CD4-positive, alpha-beta memory T cell (primary cell): Measurements from ENCODE around the gene CTDSPL. TPM values are rescaled to one million over a fixed set of nuclear protein-coding genes. Genes with fewer than 3 reads are reported as not detected.

Source experiments
- CTCF ChIA-PET: fragments of 350-600 bp; sonication (Branson Sonifier 250); formaldehyde crosslinking; loops from one replicate; lab custom pipeline; 2021; ENCODE audit warnings: inconsistent platforms; ENCODE audit not compliant: partially characterized antibody; lab: Charles Lee
- POLR2A ChIA-PET: fragments of 350-600 bp; sonication (Branson Sonifier 250); formaldehyde crosslinking; loops from one replicate; lab custom pipeline; 2021; ENCODE audit not compliant: partially characterized antibody; lab: Charles Lee
- DNase-seq, 5 donors: peaks; one replicate each; pipeline versions ENCODE4 v3.0.0 to v3.0.0-alpha.2; 2020 to 2022; ENCODE audit warnings: mixed read lengths in 1 of 5
- H3K27ac ChIP-seq: one replicate; pipeline ENCODE4 v1.7.0; 2013; ENCODE audit warnings: low read depth, low read length
- H3K27me3 ChIP-seq: 2 replicates; pipeline ENCODE4 v1.7.0; 2013; ENCODE audit warnings: mild to moderate bottlenecking, low read length, moderate library complexity; ENCODE audit not compliant: insufficient read depth
- H3K36me3 ChIP-seq: 2 replicates; pipeline ENCODE4 v1.7.0; 2013; ENCODE audit warnings: mild to moderate bottlenecking, low read length, moderate library complexity; ENCODE audit not compliant: insufficient read depth
- H3K4me1 ChIP-seq: 2 replicates; pipeline ENCODE4 v1.7.0; 2013; ENCODE audit warnings: mild to moderate bottlenecking, low read length, moderate library complexity; ENCODE audit not compliant: insufficient read depth
- H3K4me3 ChIP-seq, 2 donors: one replicate each; pipeline ENCODE4 v1.7.0; 2013; ENCODE audit warnings: low read length in 2 of 2, mild to moderate bottlenecking in 1 of 2
- H3K9me3 ChIP-seq, 2 donors: one replicate each; pipeline ENCODE4 v1.7.0; 2013; ENCODE audit warnings: low read length in 2 of 2, control low read depth in 1 of 2; ENCODE audit not compliant: control insufficient read depth in 1 of 2
- H3K27ac Mint-ChIP-seq, 7 donors: one replicate each; pipeline ENCODE4 v1.8.0; 2020 to 2021; ENCODE audit warnings: mixed read lengths in 7 of 7, mild to moderate bottlenecking in 6 of 7, inconsistent platforms in 3 of 7, moderate library complexity in 3 of 7
- H3K27me3 Mint-ChIP-seq, 2 donors: one replicate each; pipeline ENCODE4 v1.8.0; 2020 to 2021; ENCODE audit warnings: mixed read lengths in 2 of 2
- H3K36me3 Mint-ChIP-seq, 2 donors: one replicate each; pipeline ENCODE4 v1.8.0; 2020 to 2021; ENCODE audit warnings: mixed read lengths in 2 of 2, inconsistent platforms in 1 of 2, mild to moderate bottlenecking in 1 of 2
- H3K4me1 Mint-ChIP-seq, 4 donors: one replicate each; pipeline ENCODE4 v1.8.0; 2020 to 2021; ENCODE audit warnings: mixed read lengths in 4 of 4, mild to moderate bottlenecking in 1 of 4
- H3K4me3 Mint-ChIP-seq, 8 donors: one replicate each; pipeline ENCODE4 v1.8.0; 2020 to 2021; ENCODE audit warnings: mixed read lengths in 8 of 8, mild to moderate bottlenecking in 7 of 8, moderate library complexity in 6 of 8, inconsistent platforms in 3 of 8
- H3K9me3 Mint-ChIP-seq, 8 donors: one replicate each; pipeline ENCODE4 v1.8.0; 2020 to 2021; ENCODE audit warnings: mixed read lengths in 8 of 8, mild to moderate bottlenecking in 5 of 8, inconsistent platforms in 3 of 8, moderate library complexity in 1 of 8
- intact Hi-C: fragments of 100-400 bp; cut with micrococcal nuclease; formaldehyde crosslinking; loops from one replicate; pipeline ENCODE4 v1.15.1; 2023
- polyA plus RNA-seq, 2 donors: library from polyadenylated mRNA; unstranded; fragments of 300-500 nt; fragmentation: Illumina TruSeq; gene quantifications; one replicate each; pipeline ENCODE4 v1.2.3, GENCODE V29; 2021
- total RNA-seq, 2 experiments: library from RNA; stranded (reverse); gene quantifications; one replicate each; pipeline ENCODE4 v1.2.3, GENCODE V29; 2021

CTDSPL gene
- total and polyA plus RNA-seq, 4 experiments from 2014 or later = 0.08 to 0.73 (median 0.61) TPM; not detected in 1

DNA sequence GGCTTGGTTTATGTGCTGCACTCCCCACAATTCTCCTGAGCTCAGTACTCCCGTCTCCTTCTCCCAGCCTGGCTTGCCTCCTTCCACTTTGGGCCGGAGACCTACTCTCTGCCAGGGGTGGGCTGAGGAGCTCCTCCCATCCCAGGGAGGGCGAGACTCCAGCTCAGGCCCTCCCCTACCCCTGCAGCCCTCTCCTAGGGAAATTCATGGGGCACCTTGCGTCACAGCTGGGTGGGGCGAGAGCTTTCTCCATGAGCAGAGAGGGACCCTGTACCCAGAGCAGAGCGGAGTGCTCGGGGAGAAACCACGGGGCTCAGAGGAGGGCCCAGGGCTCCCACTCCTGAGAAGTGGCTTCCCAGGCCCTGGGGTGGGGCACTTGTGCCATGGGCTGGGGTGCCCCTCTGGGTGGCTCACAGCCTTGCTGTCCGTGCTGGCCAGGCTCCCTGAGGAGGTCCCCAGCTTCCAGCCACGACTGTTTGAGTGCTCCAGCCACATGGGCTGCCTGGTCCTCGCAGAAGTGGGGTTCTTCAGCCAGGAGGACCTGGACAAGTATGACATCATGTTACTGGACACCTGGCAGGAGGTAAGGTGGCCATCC, 142.2 kb downstream of the CTDSPL start:
- peak overlapping the region in 5 of 7 donors; percentile 55 to 92 (median 77) for H3K27ac Mint-ChIP-seq

DNA sequence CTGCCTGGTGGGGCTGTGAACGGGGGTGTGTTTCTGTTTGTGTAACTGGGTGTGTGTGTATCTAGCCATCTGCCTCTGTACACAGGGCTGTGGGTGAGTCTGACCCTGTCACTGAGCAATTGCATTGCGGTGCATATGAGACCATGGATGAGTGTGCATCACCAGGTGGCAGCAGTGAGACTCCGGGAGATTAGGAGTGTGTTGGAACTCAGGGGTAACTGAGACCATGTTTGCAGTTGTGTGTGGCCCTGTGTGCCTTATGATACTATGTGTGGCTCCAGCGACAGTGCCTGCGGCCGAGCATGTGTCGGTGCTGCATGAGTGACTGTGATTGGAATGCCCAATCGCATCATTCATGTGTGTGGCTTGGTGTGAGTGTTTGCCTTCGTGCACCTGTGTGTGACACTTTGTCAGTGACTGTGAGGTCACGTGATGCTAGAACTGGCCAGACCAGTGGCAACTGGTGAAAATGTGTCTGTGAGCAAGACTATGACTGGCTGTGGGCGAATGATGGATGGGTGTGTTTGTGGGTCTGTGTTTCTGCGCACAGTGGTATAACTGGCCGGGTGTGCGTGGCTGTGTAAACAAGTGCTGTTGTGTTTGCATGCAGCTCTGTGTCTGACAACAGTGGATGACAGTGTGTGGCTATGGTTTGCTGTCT, 142.9 kb downstream of the CTDSPL start:
- DNase-seq = peak; percentile 41 to 50 (median 48)
- Mint-ChIP-seq H3K27ac (peak overlapping the region; percentile 41 to 92 (median 85)), H3K9me3 (no peaks in the 10 kb centered on the region), H3K27me3 (no peaks in the 10 kb centered on the region), H3K4me3 (peak overlapping the region in 1 of 8 donors; percentile 52), H3K36me3 (peaks cover 16 to 52% of the 10 kb centered on the region in 2 donors), H3K4me1 (peaks cover 10 to 34% (median 23%) of the 10 kb centered on the region in 4 donors)
- no peaks in the 10 kb centered on the region for H3K27me3 ChIP-seq
- POLR2A ChIA-PET = interaction anchor here (1.1 to 4.9 kb wide), 3 partner anchors 30 to 161 kb away, joined by 3 to 48 read pairs (median 12); partner anchors contain the start of genes DLEC1 and OXSR1
- CTCF ChIA-PET = interaction anchor here (0.8 to 7.8 kb wide), 17 partner anchors 9 to 647 kb away, joined by 3 to 146 read pairs (median 5); partner anchors contain the start of genes DLEC1, EXOG and XYLB
- intact Hi-C loops = loop anchor here (1.0 kb wide), 1 partner anchor 36 kb away; no protein-coding TSS in a partner anchor
- H3K36me3 ChIP-seq = peaks cover 51% of the 10 kb centered on the region
- H3K4me1 ChIP-seq = peaks cover 6% of the 10 kb centered on the region
- no peaks in the 10 kb centered on the region for H3K9me3 ChIP-seq
- no peak overlapping the region for H3K4me3 ChIP-seq
- no peak overlapping the region for H3K27ac ChIP-seq

More for the DNA sequence above, 142.2 kb downstream of the CTDSPL start:
- Histone ChIP-seq H3K27ac (peak overlapping the region; percentile 10), H3K4me3 (no peak overlapping the region), H3K27me3 (no peaks in the 10 kb centered on the region), H3K36me3 (peaks cover 48% of the 10 kb centered on the region), H3K4me1 (peaks cover 10% of the 10 kb centered on the region), H3K9me3 (no peaks in the 10 kb centered on the region)
- DNase-seq = no peak
- CTCF ChIA-PET = interaction anchor here (0.6 to 7.8 kb wide), 21 partner anchors 9 to 648 kb away, joined by 3 to 146 read pairs (median 4); partner anchors contain the start of genes DLEC1, EXOG, OXSR1 and PLCD1
- intact Hi-C loops = loop anchor here (1.0 kb wide), 2 partner anchors 30 to 36 kb away; no protein-coding TSS in a partner anchor
- H3K4me1 Mint-ChIP-seq = peaks cover 15 to 41% (median 28%) of the 10 kb centered on the region in 4 donors
- no peaks in the 10 kb centered on the region for H3K27me3 Mint-ChIP-seq
- peak overlapping the region in 1 of 8 donors; percentile 52 for H3K4me3 Mint-ChIP-seq
- peaks cover 17 to 53% of the 10 kb centered on the region in 2 donors for H3K36me3 Mint-ChIP-seq
- H3K9me3 Mint-ChIP-seq = no peaks in the 10 kb centered on the region
- POLR2A ChIA-PET = interaction anchor here (0.9 to 4.9 kb wide), 4 partner anchors 20 to 35 kb away, joined by 3 to 48 read pairs (median 8); partner anchors contain the start of genes DLEC1 and PLCD1

DNA sequence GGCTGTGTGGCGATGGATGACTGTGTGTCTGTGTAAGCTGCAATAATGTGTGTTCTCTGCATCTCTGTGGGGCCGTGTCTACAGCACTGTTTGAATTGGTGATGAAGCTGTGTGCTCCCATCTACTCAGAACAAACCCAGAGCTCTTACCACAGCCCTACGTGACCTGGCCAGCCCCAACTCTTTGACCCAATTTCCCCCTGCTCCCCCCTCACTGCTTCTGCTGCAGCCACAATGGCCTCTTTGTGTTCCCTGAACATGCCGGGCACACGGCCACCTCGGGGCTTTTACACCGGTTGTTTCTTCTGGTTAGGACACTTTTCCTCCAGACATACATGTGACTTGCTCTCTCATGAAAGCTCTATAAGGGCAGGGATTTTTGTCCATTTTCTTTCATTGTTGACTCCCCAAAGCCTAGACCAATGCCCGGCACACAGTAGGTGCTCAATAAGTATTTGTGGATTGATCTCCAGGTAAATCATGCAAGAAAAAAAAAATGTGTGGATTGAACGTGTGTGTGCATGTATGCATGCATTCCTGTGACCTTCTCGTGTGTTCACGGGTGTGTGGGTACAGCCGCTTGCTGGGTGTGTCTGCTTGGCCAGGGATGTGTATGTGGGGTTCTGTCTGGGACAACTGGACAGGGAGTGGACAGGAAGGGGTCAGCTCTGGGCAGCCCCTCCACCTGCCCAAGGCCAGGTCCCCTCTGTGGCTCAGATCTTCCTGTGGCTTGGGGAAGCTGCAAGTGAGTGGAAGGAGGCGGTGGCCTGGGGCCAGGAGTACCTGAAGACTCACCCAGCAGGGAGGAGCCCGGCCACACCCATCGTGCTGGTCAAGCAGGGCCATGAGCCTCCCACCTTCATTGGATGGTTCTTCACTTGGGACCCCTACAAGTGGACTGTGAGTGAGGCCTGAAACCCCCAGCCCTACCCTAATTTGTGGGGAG, 143.7 kb downstream of the CTDSPL start:
- POLR2A ChIA-PET = interaction anchor here (1.1 to 4.9 kb wide), 2 partner anchors 34 to 160 kb away, joined by 3 to 48 read pairs; partner anchors contain the start of genes DLEC1 and OXSR1
- CTCF ChIA-PET = interaction anchor here (1.0 to 7.8 kb wide), 6 partner anchors 11 to 341 kb away, joined by 3 to 146 read pairs (median 5); partner anchors contain the start of genes DLEC1 and XYLB
- Histone ChIP-seq H3K36me3 (peaks cover 51% of the 10 kb centered on the region), H3K27me3 (no peaks in the 10 kb centered on the region), H3K27ac (no peak overlapping the region), H3K9me3 (no peaks in the 10 kb centered on the region), H3K4me1 (peaks cover 4% of the 10 kb centered on the region), H3K4me3 (no peak overlapping the region)
- Mint-ChIP-seq H3K9me3 (no peaks in the 10 kb centered on the region), H3K27ac (peak overlapping the region; percentile 4 to 92 (median 55)), H3K4me3 (no peak overlapping the region), H3K4me1 (peaks cover 9 to 26% (median 21%) of the 10 kb centered on the region in 4 donors), H3K36me3 (peaks cover 14 to 48% of the 10 kb centered on the region in 2 donors), H3K27me3 (no peaks in the 10 kb centered on the region)
- intact Hi-C loops = no loop called here
- no peak for DNase-seq

DNA sequence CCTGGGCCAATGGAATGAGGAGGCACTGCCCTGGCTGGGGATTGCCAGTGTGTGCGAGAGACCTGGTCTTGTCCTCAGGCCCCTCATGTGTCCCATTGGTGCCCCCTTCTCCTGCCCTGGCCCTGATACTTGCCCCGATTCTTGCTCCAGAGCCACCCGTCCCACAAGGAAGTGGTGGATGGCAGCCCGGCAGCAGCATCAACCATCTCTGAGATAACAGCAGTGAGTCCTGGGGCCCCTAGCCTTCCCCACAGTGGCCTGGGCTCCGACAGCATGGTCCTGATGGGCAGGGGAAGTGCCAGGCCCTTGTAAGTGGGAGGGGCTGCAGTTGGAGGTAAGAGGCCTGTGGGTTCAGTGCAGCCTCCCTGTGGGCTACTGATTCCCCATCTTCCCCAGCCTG, 144.4 kb downstream of the CTDSPL start:
- CTCF ChIA-PET = interaction anchor here (0.8 to 7.8 kb wide), 7 partner anchors 9 to 151 kb away, joined by 3 to 146 read pairs (median 5); partner anchors contain the start of gene DLEC1
- peaks cover 4% of the 10 kb centered on the region for H3K4me1 ChIP-seq
- no peaks in the 10 kb centered on the region for H3K27me3 ChIP-seq
- no peak overlapping the region for H3K4me3 Mint-ChIP-seq
- peaks cover 14 to 47% of the 10 kb centered on the region in 2 donors for H3K36me3 Mint-ChIP-seq
- H3K36me3 ChIP-seq = peaks cover 56% of the 10 kb centered on the region
- no peak overlapping the region for H3K4me3 ChIP-seq
- H3K27ac Mint-ChIP-seq = no peak overlapping the region
- intact Hi-C loops = no loop called here
- H3K9me3 Mint-ChIP-seq = no peaks in the 10 kb centered on the region
- H3K9me3 ChIP-seq = no peaks in the 10 kb centered on the region
- H3K27ac ChIP-seq = no peak overlapping the region
- H3K4me1 Mint-ChIP-seq = peaks cover 9 to 26% (median 20%) of the 10 kb centered on the region in 4 donors
- DNase-seq = no peak
- POLR2A ChIA-PET = interaction anchor here (1.0 to 4.9 kb wide), 3 partner anchors 16 to 33 kb away, joined by 3 to 48 read pairs (median 7); partner anchors contain the start of genes DLEC1 and PLCD1
- no peaks in the 10 kb centered on the region for H3K27me3 Mint-ChIP-seq

DNA sequence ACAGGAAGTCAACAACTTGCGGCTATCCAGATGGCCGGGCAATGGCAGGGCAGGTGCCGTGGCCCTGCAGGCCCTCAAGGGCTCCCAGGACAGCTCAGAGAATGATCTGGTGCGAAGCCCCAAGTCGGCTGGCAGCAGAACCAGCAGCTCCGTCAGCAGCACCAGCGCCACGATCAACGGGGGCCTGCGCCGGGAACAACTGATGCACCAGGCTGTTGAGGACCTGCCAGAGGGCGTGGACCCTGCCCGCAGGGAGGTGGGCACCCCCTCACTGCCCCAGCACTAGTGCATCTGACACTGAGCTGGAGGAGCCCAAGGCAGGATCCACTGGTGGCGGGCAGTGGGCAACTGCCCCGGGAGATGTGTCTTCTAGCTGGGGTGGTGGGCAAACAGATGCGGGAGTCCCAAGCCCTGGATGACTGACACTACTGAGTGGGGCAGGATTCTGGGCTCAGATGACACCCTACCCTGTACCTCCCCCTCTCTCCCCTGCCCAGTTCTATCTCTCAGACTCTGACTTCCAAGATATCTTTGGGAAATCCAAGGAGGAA, 144.8 kb downstream of the CTDSPL start:
- H3K27me3 Mint-ChIP-seq = no peaks in the 10 kb centered on the region
- peaks cover 14 to 51% of the 10 kb centered on the region in 2 donors for H3K36me3 Mint-ChIP-seq
- ChIA-PET POLR2A (interaction anchor here (1.0 to 4.9 kb wide), 5 partner anchors 14 to 33 kb away, joined by 3 to 48 read pairs (median 7); partner anchors contain the start of genes DLEC1 and PLCD1), CTCF (interaction anchor here (0.8 to 7.8 kb wide), 4 partner anchors 10 to 152 kb away, joined by 4 to 146 read pairs (median 5); partner anchors contain the start of gene DLEC1)
- peaks cover 57% of the 10 kb centered on the region for H3K36me3 ChIP-seq
- DNase-seq = peak in 1 of 5 donors; percentile 19
- no peak overlapping the region for H3K4me3 ChIP-seq
- no peaks in the 10 kb centered on the region for H3K9me3 Mint-ChIP-seq
- H3K27ac Mint-ChIP-seq = no peak overlapping the region
- no peaks in the 10 kb centered on the region for H3K9me3 ChIP-seq
- H3K4me1 Mint-ChIP-seq = peaks cover 9 to 26% (median 20%) of the 10 kb centered on the region in 4 donors
- H3K27me3 ChIP-seq = no peaks in the 10 kb centered on the region
- H3K4me3 Mint-ChIP-seq = no peak overlapping the region
- no peak overlapping the region for H3K27ac ChIP-seq
- intact Hi-C loops = no loop called here
- peaks cover 4% of the 10 kb centered on the region for H3K4me1 ChIP-seq

DNA sequence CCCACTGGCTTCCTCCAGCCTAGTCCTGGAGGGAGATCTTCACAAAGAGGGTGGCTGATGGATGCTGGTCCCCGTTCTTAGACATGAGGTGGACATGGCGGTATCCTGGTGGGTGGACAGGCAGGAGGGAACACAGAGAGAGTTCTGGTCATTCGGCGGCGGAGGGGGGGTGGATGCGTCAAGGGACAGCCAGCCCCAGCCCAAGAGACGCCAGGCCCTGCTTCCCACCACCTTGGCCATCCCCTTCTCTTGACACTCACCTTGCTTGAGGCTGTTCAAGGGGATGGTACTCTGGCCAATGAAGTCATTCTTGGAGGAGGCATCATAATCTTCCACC, 146.0 kb downstream of the CTDSPL start:
- no peaks in the 10 kb centered on the region for H3K27me3 ChIP-seq
- POLR2A ChIA-PET = interaction anchor here (0.7 to 4.9 kb wide), 4 partner anchors 13 to 34 kb away, joined by 3 to 48 read pairs (median 8); partner anchors contain the start of gene DLEC1
- peaks cover 9 to 26% (median 19%) of the 10 kb centered on the region in 4 donors for H3K4me1 Mint-ChIP-seq
- H3K27ac ChIP-seq = no peak overlapping the region
- H3K4me3 Mint-ChIP-seq = no peak overlapping the region
- intact Hi-C loops = no loop called here
- H3K27ac Mint-ChIP-seq = peak overlapping the region in 1 of 7 donors; percentile 74
- peaks cover 4% of the 10 kb centered on the region for H3K4me1 ChIP-seq
- DNase-seq = no peak
- H3K27me3 Mint-ChIP-seq = no peaks in the 10 kb centered on the region
- H3K36me3 ChIP-seq = peaks cover 46% of the 10 kb centered on the region
- H3K9me3 Mint-ChIP-seq = no peaks in the 10 kb centered on the region
- CTCF ChIA-PET = interaction anchor here (1.5 to 7.8 kb wide), 2 partner anchors 31 to 36 kb away, joined by 5 to 146 read pairs; partner anchors contain the start of gene DLEC1
- no peak overlapping the region for H3K4me3 ChIP-seq
- H3K9me3 ChIP-seq = no peaks in the 10 kb centered on the region
- peaks cover 14 to 49% of the 10 kb centered on the region in 2 donors for H3K36me3 Mint-ChIP-seq
